Muscle of arm (tissue), 12 donors: Measurements from ENCODE around the gene IL10RA. TPM values are rescaled to one million over a fixed set of nuclear protein-coding genes. Genes with fewer than 3 reads are reported as not detected.
"Not testable (repeated sequence)": the region's sequence is repeated elsewhere in the genome, so short reads cannot be mapped to it uniquely, and the experiment has no call there.

Source experiments
- DNase-seq: peaks from one replicate; pipeline ENCODE4 v3.0.0-alpha.2; 2013
- polyA plus RNA-seq, 12 donors: library from polyadenylated mRNA; unstranded; fragments of 120-200 nt; gene quantifications; one replicate each; pipeline ENCODE4 v1.2.1, GENCODE V29; 2013; ENCODE audit not compliant: insufficient read length in 12 of 12

The IL10RA gene
- polyA plus RNA-seq, 12 donors, result 2.6 to 9.2 (median 4.4) TPM; not detected in 1

DNA sequence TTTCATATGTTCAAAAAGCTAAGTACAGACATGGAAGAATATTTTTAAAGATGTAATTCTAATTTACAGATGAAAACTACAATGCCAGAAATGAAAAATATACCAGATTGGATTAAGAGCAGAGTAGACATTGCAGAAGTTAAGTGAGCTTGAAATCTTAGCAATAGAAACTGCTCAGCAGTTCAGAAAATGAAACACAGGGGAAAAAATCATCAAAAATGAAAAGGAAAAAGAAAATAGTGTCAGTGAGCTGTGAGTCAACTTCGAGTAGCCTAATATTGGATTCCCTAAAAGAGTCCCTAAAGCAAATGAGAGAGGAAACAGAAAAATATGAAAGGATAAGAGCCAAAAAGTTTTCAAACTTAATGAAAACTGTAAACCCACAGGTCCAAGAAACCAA lies 25.8 kb upstream of the IL10RA start:
- no peak for DNase-seq

DNA sequence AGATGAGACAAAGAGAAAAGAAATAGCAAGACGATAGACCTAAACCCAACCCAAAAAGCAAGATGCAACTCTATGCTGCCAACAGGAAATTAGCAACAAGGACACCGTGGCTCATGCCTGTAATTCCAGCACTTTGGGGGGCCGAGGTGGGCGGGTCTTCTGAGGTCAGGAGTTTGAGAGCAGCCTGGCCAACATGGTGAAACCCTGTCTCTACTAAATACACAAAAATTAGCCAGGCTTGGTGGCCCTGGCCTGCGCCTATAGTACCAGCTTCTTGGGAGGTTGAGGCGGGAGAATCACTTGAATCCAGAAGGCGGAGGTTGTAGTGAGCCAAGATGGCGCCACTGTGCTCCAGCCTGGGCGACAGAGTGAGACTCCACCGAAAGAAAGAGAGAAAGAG lies 24.3 kb upstream of the IL10RA start:
- no peak for DNase-seq

- DNase-seq, result no peak
Observed at GRCh38 chr11:117962826-117963225, 23.4 kb upstream of the IL10RA start.

- DNase-seq, result no peak
Observed at GRCh38 chr11:117966908-117967307, 19.3 kb upstream of the IL10RA start.

DNA sequence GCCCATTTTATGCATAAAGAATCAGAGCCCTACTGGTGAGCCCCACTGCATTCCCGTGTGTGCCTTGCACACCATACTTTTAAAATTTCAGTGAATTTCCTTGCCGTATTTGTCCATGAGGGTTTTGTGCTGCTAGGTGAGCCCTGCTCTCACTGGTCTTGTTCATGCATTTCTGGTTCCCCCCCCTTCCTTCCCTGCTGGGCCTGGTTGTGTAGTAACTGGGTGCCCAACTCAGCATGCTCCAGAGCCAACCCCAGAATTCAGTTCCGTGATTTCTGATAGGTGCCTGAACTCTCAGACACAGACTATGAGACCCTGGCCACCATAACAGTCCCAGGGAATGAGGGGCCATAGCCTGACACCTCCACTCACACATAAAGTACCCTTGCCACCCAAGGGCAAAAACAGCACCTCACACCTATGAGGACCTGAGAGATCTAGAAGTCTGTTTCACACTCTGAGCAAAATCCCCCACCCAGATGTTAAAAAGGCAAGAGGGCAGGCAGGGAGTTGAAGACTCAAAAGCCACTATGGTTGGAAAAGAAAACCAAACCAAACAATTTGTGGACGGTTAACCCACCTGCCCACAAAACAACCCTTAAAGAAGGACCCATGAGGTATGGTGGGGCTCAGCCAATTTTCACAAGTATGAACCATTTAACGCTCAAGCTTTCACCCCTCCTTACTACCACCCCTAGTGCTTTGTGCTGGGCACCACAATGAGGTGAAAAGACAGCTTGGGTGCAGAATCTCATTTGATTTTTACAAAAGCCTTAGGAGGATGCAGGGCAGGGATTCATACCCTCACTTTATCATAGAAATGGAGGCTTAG lies 16.8 kb upstream of the IL10RA start:
- DNase-seq, result no peak

GRCh38 chr11:117970400-117971024 lies 15.7 kb upstream of the IL10RA start:
- no peak for DNase-seq

GRCh38 chr11:117972044-117972443 lies 14.2 kb upstream of the IL10RA start:
- DNase-seq, result no peak

DNA sequence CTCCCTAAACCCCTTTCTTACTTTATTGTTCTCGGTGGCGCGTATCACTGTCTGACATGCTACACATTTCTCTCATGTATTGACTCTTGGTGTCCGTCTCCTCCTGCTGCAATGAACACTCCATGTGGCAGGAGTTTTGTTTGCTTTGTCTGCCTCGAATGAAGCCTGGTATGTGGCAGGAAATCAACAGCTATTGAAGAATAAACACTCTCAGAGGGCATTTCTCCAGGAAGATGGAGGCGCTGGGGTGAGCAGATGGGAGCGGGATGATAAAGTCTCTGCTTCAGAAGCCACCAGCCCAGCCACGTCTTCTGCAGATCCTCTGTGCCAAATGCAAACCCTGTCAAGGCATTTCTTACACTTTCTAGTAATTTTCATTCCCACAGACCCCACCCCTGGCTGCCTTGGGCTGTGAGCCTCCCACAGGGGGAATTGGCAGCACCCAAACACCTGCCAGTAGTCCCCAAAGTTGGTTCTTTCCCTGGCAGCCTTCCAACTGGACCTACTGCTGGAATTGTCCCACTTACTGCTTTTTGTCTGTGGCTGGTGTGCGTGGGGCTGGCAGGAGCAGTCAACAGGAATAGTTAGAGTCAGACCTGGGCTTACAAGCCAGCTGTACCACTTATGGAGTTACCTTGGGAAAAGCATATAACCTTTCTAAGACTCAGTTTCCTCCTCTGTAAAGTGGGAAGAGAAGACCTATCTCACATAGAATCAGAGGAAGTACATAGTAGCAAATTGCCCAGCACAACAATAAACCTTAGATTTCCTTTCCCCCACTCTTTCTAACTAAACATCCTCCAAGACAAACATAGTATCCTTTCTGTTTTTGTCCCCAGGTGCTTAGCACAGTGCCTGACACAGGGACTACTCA lies 13.3 kb upstream of the IL10RA start:
- no peak for DNase-seq

DNA sequence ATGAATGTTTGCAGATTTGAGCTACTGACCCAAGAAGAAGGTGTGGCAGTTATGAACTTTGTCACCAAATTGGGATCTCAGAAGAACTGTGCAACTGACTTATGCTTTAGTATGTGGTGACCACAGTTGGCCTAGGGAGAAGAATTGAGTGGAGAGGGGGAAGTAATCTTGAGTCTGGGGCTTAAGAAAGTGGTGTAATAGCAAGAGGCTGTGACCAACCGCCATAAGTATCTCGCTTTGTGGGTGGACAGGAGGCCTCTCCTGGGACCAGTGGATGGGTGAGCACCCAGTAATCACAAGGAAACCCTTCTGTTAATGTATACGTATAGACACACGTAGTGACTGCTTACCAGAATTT lies 12.7 kb upstream of the IL10RA start:
- no peak for DNase-seq

DNA sequence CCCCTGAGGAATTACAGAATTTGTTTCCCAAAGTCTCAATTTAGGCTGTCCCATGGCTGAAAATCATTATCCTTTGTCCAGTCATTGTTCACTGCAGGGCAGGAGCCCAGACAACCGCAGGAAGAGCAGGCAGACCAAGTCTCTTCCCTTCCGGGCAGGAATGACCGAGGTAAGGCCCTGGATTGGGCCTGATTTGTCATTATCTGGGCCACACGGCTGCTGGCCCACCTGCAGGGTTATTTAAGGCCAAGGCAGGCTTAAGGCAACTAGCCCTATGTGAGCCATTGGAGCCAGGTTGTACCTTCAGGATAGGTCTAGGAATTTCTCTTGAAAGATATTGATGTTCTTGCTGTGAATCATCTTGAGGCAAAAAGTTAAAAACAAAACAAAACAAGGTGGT lies 9.7 kb upstream of the IL10RA start:
- no peak for DNase-seq

DNA sequence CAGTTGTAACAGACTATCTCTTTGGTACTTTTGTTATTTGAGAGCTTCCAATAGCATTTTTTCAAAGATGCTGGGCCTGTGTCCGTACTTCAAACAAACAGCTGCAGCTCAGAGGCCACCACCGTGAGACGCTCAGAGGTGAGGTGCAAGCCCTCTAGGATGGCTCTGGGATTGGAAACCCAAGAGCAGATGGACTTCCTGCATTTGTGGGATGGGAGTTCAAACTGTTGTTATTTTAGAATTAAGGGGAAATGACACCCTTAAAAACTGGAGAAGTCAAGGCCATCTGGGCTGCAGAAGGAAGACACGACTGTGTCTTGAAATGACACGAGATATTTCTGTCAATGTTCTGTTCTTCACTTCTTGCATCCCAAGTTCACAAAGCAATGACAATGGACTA lies 9.2 kb upstream of the IL10RA start:
- no peak for DNase-seq

DNA sequence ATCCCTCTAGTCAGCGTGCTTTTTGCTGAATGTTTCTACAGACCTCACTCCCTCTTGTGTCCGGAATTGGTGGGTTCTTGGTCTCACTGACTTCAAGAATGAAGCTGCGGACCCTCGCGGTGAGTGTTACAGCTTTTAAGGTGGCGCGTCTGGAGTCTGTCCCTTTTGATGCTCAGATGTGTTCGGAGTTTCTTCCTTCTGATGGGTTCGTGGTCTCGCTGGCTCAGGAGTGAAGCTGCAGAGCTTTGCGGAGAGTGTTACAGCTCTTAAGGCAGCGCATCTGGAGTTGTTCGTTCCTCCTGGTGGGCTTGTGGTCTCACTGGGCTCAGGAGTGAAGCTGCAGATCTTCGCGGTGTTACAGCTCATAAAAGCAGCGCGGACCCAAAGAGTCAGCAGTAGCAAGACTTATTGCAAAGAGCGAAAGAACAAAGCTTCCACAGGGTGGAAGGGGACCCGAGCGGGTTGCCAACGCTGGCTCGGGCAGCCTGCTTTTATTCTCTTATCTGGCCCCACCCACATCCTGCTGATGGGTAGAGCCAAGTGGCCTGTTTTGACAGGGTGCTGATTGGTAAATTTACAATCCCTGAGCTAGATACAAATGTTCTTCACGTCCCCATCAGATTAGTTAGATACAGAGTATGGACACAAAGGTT lies 8.5 kb upstream of the IL10RA start:
- not testable (repeated sequence) for DNase-seq

GRCh38 chr11:117978291-117978910 lies 7.8 kb upstream of the IL10RA start:
- DNase-seq, result not testable (repeated sequence)

DNA sequence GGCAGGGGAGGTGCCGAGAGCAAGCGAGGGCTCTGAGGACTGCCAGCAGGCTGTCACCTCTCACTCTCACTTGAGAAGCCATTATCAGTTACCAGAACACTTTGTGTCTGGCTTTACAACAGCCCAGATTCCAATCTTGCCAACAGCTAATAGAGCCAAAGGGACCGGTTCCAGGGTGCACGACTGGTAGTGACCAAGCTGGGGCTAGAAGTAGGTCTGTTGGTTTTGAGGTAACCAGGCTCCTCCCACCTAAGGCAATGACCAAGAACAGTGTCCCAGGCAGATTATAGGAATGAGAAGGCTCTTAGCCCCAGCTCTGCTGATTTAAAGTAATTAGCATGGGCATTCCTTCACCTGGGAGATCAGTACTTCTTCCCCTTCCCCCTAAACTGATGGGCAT lies 7.2 kb upstream of the IL10RA start:
- DNase-seq, result no peak

DNA sequence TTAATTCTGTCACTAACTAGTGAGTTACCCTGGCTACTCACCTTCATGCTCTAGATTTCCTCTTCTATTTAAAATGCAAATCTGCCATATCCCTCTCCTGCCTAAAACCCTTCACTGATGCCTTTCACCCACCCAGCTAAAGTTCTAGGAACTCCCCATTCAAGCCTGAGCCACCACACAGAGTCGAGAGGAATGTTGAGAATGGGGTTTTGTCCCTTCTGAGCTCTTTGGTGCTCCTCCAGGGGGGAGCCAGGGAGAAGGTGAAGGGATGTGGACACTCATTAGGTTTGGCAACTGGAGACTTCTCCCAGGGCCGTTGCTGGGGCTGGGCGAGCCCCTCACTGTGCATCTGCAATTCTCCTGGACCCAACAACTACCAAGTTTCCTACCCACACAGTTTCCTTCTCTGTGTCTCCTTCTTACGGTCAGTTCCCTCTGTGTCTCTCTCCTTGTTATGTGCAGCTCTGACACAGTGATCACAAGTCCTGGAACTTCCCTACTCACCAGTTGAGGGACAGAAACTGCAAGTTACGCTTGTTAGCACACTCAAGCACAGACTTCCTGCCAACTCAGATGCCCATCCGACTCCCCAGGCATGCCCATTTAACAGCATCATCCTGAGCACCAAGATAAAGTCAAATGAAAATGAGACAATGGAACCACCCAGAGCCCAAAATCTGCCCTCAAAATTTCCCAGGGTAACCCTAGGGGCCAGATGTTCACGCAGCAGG lies 6.5 kb upstream of the IL10RA start:
- DNase-seq, result no peak

DNA sequence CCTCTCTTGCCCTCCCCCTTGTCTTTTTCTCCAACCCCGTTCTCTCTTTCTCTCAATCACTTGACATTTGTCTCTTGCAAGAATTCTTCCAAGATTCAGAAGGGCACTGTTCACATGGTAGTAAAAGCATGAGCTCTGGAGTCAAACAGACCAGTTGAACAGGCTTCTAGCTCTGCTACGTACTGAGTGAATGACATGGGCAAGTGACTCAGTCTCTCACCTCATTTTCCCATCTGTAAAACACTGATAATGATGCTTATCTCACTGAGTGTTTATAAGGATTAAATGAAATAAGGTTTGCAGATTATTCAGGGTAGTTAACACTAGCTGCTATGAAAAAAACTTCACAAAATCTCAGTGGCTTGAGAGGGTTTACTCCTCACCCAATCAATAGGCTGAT lies 5.9 kb upstream of the IL10RA start:
- no peak for DNase-seq

DNA sequence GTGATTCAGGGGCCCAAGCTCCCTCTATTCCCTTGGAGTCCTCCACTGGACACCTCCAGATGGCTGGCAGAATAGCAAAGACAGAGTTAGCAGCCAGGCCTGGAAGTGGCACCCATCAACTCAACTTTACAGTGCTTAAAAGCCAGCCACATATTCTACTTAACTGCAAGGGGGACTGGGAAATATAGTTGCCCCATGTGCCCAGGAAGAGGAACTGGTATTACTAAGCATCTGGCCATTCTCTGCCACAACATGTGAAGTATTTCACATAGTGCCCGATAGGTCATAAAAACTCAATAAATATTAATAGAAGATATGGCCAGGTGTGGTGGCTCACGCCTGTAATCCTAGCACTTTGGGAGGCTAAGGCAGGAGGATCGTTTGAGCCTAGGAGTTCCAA lies 5.5 kb upstream of the IL10RA start:
- DNase-seq, result no peak

GRCh38 chr11:117983163-117983475 lies 3.1 kb upstream of the IL10RA start:
- DNase-seq, result no peak

DNA sequence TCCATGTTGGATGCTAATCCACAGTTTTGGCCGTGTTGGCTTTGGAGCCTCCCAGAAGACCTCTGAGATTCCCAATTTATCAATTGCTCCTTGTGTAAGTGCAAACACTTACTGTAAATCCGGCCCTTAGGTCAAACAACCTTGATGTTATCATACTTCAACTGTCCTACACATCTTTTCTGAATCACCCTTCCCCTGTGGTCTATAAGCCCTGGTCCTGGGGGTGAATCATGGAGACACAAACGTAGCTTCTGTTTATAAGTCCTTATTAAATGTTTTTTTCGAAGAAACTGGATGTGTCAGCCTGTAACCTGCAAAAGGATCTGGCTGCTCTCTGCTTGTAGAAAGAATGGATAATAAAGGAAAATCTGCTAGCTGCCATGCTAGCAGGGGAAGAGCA lies 1.7 kb upstream of the IL10RA start:
- DNase-seq, result no peak

DNA sequence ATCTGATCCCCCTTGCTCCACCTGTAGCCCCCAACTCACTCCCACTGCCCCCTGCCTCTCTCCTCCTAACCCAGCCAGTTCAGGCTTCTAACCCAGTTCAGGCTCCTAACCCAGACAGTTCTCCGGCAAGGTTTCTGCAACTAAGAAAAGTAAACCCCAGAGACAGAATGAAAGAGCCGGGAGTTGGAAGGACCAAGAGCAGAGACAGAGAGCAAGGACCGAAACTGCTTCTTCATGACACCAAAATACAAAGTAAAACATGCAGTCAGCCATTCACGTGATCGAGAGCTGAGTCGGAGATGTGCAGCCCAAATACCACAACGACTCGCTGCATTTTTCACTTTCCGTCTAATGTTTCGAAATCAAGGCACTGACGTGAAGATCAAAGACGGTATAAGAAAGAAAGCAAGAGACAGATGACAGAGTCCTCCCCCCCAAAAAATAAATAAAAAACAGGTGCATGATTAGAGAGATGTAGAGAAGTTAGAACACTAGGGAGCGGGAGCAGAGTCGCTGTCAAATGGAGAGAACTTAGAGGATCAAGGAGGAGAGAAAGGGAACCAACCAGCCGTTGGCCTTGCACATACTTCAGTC lies 884 bp downstream of the IL10RA start:
- no peak for DNase-seq
